Sigmoid colon (tissue), 7 donors: ENCODE measurements around the gene LRFN2. TPM values are rescaled to one million over a fixed set of nuclear protein-coding genes. Genes with fewer than 3 reads are reported as not detected.

Experiments used
- DNase-seq: peaks from one replicate; pipeline ENCODE4 v3.0.0-alpha.2; 2019
- H3K27ac ChIP-seq, 4 donors: fragments of 200-600 bp; sonication (generic); one replicate each; pipeline ENCODE4 v1.5.1; 2016 to 2019; ENCODE audit warnings: mild to moderate bottlenecking in 1 of 4
- H3K27me3 ChIP-seq, 3 donors: fragments of 200-600 bp; sonication (generic); one replicate each; pipeline ENCODE4 v1.5.1; 2019; ENCODE audit warnings: mild to moderate bottlenecking in 1 of 3
- H3K36me3 ChIP-seq, 4 donors: fragments of 200-600 bp; sonication (generic); one replicate each; pipeline ENCODE4 v1.5.1; 2016 to 2019
- H3K4me1 ChIP-seq, 4 donors: fragments of 200-600 bp; sonication (generic); one replicate each; pipeline ENCODE4 v1.5.1; 2017 to 2019
- H3K4me3 ChIP-seq, 4 donors: fragments of 200-600 bp; sonication (generic); one replicate each; pipeline ENCODE4 v1.5.1; 2017 to 2019; ENCODE audit warnings: mild to moderate bottlenecking in 2 of 4, moderate library complexity in 1 of 4
- H3K9me3 ChIP-seq, 4 donors: fragments of 200-600 bp in 3 of 4; sonication (generic) in 3 of 4; one replicate each; pipeline versions ENCODE4 v1.5.1 to v1.6.1; 2013 to 2019
- CTCF ChIP-seq, 4 experiments: fragments of 450-650 bp in 3 of 4; fragments of 200-600 bp in 1 of 4; IDR thresholded peaks; one replicate each; pipeline ENCODE4 v1.5.1; 2016 to 2019; ENCODE audit warnings: antibody characterized with exemption in 4 of 4, mild to moderate bottlenecking in 3 of 4, moderate library complexity in 2 of 4
- EP300 ChIP-seq, 4 donors: sonication (generic); formaldehyde crosslinking; IDR thresholded peaks; one replicate each; pipeline ENCODE4 v1.6.1; 2017; ENCODE audit warnings: antibody characterized with exemption in 4 of 4
- POLR2A ChIP-seq, 2 donors: fragments of 450-650 bp; IDR thresholded peaks; one replicate each; pipeline ENCODE4 v1.6.1; 2016; ENCODE audit warnings: antibody characterized with exemption in 2 of 2, mild to moderate bottlenecking in 2 of 2, moderate library complexity in 2 of 2
- POLR2AphosphoS5 ChIP-seq, 4 donors: sonication (generic); formaldehyde crosslinking; IDR thresholded peaks; one replicate each; pipeline ENCODE4 v1.6.1; 2017; ENCODE audit warnings: antibody characterized with exemption in 4 of 4
- WGBS, 2 donors: extraction: QIAGEN DNeasy Blood & Tissue Kit; methylation state at CpG; one replicate each; pipeline ENCODE4 v1.1.7; 2013; 5-methylcytosine and 5-hydroxymethylcytosine counted together
- intact Hi-C: fragments of 100-400 bp; cut with DNase I; formaldehyde crosslinking; loops from one replicate; pipeline ENCODE4 v1.15.1; 2023
- polyA plus RNA-seq, 3 donors: library from polyadenylated mRNA; stranded (reverse); fragments of 200-250 nt; gene quantifications; one replicate each; pipeline ENCODE4 v1.2.3, GENCODE V29; 2013
- total RNA-seq, 4 donors: library from RNA; depleted of rRNA; stranded (reverse); fragments of >200 nt; gene quantifications; one replicate each; pipeline ENCODE4 v1.1.0, GENCODE V29; 2016
- donor health status: healthy with polysubstance abuse.
- donor health status: Bipolar disorder and iron deficiency.
- donor health status: healthy.

LRFN2 gene
- total and polyA plus RNA-seq, 7 donors = 0.10 to 0.60 (median 0.49) TPM; not detected in 4

GRCh38 chr6:40409716-40410397 is 177.3 kb downstream of the LRFN2 start:
- Histone ChIP-seq H3K27ac (no peak overlapping the region), H3K9me3 (no peaks in the 10 kb centered on the region), H3K36me3 (no peaks in the 10 kb centered on the region), H3K4me3 (no peak overlapping the region), H3K4me1 (no peaks in the 10 kb centered on the region), H3K27me3 (no peaks in the 10 kb centered on the region)
- DNase-seq = no peak
- intact Hi-C loops = no loop called here
- TF ChIP-seq EP300 (IDR thresholded peaks at IDR 0.05) (no peak), POLR2AphosphoS5 (IDR thresholded peaks at IDR 0.05) (no peak)
- WGBS, 2 donors = 67 to 80% methylated on average over 9 of the region's 9 CpGs

- Histone ChIP-seq H3K27ac (no peak overlapping the region), H3K27me3 (no peaks in the 10 kb centered on the region), H3K4me1 (no peaks in the 10 kb centered on the region), H3K4me3 (no peak overlapping the region), H3K36me3 (no peaks in the 10 kb centered on the region), H3K9me3 (no peaks in the 10 kb centered on the region)
- WGBS, 2 donors = 70 to 80% methylated on average over 4 of the region's 4 CpGs
- DNase-seq = no peak
- intact Hi-C loops = no loop called here
- no peak for TF ChIP-seq EP300 (IDR thresholded peaks at IDR 0.05)
- TF ChIP-seq POLR2AphosphoS5 (IDR thresholded peaks at IDR 0.05) = no peak
- no peak for TF ChIP-seq CTCF (IDR thresholded peaks at IDR 0.05)
- TF ChIP-seq POLR2A (IDR thresholded peaks at IDR 0.05) = no peak
Measured at GRCh38 chr6:40408786-40409542, 178.2 kb downstream of the LRFN2 start.

DNA sequence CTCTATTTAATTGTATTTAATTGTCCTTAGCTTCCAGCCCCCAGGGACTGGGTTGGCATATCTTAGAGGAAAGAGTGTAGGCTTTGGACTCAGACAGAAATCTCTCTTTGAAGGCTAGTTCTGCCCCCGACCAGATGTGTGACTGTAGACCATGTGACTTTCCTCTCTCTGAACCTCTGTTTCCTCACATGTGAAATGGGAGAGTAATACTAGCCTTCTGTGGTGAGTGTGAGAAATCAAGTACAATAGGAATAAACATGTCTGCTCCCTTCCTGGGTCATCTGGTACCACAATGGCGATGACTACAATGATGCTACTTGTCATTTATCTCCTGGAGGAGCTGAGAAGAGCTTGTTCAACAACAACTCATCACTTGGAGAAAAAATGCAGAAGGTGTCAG is 179.9 kb downstream of the LRFN2 start:
- H3K36me3 ChIP-seq = no peaks in the 10 kb centered on the region
- DNase-seq = no peak
- 60 to 76% methylated on average over 2 of the region's 2 CpGs for WGBS, 2 donors
- TF ChIP-seq EP300 (IDR thresholded peaks at IDR 0.05) = no peak
- TF ChIP-seq CTCF (IDR thresholded peaks at IDR 0.05) = no peak
- TF ChIP-seq POLR2A (IDR thresholded peaks at IDR 0.05) = no peak
- TF ChIP-seq POLR2AphosphoS5 (IDR thresholded peaks at IDR 0.05) = no peak
- H3K4me1 ChIP-seq = no peaks in the 10 kb centered on the region
- intact Hi-C loops = no loop called here
- H3K4me3 ChIP-seq = no peak overlapping the region
- H3K27me3 ChIP-seq = no peaks in the 10 kb centered on the region
- no peaks in the 10 kb centered on the region for H3K9me3 ChIP-seq
- H3K27ac ChIP-seq = no peak overlapping the region

DNA sequence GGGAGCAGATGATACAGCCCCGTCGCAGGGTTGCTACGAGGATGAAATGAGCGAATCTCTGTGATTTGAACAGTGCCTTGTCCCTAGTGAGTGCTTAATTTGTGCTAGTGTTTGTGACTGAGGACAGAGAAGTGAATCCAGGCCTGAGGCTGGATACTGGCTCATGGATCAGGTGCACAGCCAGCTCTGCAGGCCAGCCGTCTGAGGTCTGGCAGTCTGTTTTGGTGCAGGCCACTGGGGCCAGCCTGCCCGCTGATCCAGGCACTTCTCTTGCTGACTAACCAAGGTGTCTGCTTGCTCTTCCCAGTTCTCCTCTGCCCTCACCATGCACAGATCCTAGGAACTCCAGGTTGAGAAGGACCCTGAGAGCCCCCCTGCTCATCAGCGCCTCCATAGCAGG is 181.0 kb downstream of the LRFN2 start:
- peak; percentile 27 for DNase-seq
- no peaks in the 10 kb centered on the region for H3K27me3 ChIP-seq
- intact Hi-C loops = no loop called here
- no peak overlapping the region for H3K27ac ChIP-seq
- H3K9me3 ChIP-seq = no peaks in the 10 kb centered on the region
- TF ChIP-seq EP300 (IDR thresholded peaks at IDR 0.05) = no peak
- TF ChIP-seq POLR2A (IDR thresholded peaks at IDR 0.05) = no peak
- no peak for TF ChIP-seq CTCF (IDR thresholded peaks at IDR 0.05)
- no peak for TF ChIP-seq POLR2AphosphoS5 (IDR thresholded peaks at IDR 0.05)
- H3K4me3 ChIP-seq = no peak overlapping the region
- 93 to 96% methylated on average over 7 of the region's 7 CpGs for WGBS, 2 donors
- H3K4me1 ChIP-seq = no peaks in the 10 kb centered on the region
- no peaks in the 10 kb centered on the region for H3K36me3 ChIP-seq

- H3K27me3 ChIP-seq = no peaks in the 10 kb centered on the region
- no peak overlapping the region for H3K27ac ChIP-seq
- intact Hi-C loops = no loop called here
- H3K36me3 ChIP-seq = no peaks in the 10 kb centered on the region
- H3K4me3 ChIP-seq = no peak overlapping the region
- H3K4me1 ChIP-seq = no peaks in the 10 kb centered on the region
- DNase-seq = no peak
- TF ChIP-seq CTCF (IDR thresholded peaks at IDR 0.05) (no peak), POLR2AphosphoS5 (IDR thresholded peaks at IDR 0.05) (no peak), POLR2A (IDR thresholded peaks at IDR 0.05) (no peak), EP300 (IDR thresholded peaks at IDR 0.05) (no peak)
- H3K9me3 ChIP-seq = no peaks in the 10 kb centered on the region
Measured at GRCh38 chr6:40400738-40401137, 186.4 kb downstream of the LRFN2 start.
